IPS-18c (cell line): Measurements from ENCODE around the gene ZNF444.
"Not testable (repeated sequence)": the region's sequence is repeated elsewhere in the genome, so short reads cannot be mapped to it uniquely, and the experiment has no call there.

ENCODE experiments used
- H3K4me3 ChIP-seq: 2 replicates; pipeline ENCODE4 v1.7.0; 2013; ENCODE audit warnings: low read depth, mild to moderate bottlenecking, low read length, moderate library complexity; ENCODE audit not compliant: insufficient read depth
- H3K9me3 ChIP-seq: one replicate; pipeline ENCODE4 v1.6.1; 2013; ENCODE audit warnings: mild to moderate bottlenecking, low read length, moderate library complexity; ENCODE audit not compliant: control insufficient read depth, insufficient read depth

Gene ZNF444

DNA sequence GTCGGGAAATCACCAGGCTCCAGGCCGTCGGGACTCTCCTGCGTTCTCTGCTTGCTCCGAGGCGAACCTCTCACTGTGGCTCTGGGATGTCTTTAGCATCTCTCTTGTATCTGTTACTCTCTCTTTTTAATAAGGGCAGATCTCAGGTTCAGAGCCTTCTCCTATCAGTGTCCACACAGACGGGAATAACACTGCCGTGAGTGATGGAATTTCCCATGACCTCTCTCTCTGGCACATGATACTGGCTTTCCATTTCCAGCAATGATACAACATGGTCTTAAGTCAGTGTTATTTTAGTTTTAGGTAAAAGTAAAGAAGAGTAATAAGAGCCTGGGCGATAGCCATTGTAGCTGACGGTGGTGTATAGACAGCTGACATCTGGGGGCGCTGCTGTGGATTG is 9.3 kb downstream of the ZNF444 start:
- H3K9me3 ChIP-seq: no peaks in the 10 kb centered on the region
- H3K4me3 ChIP-seq: no peak overlapping the region

DNA sequence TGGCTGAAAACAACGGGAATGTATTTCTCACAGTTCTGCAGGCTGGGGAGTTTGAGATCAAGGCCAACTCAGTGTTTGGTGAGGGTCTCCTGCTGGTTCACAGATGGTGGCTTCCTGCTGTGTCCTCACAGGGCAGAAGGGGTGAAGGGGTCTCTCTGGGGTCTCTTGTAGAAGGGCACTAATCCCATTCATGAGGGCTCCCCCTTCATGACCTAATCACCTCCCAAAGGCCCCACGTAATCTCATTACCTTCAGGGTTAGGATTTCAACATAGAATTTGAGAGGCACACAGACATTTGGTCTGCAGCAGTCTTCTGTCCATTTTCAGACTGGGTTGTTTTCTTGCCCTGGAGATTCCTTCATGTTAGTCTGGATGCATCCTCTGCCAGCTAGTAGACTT is 11.6 kb downstream of the ZNF444 start:
- no peak overlapping the region for H3K4me3 ChIP-seq
- H3K9me3 ChIP-seq: no peaks in the 10 kb centered on the region

DNA sequence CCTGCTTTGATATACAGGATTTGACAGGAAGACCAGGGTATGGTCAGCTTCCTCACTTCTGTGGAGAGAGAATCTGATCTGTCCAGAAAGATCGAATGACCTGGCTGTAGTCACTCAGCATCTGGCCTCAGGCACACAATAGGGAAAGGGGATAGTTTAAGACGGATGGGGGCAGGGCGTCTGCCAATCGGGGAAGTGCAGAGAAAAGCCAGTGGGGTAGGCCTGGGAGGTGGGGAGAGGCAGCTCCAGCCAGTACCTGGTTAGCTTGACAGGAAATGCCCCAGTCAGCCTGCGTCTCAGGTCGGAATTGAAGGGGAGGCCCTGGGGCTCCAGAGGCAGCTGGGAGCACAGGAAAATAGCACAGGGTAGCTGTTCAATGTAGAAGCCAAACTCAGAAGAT is 12.4 kb downstream of the ZNF444 start:
- Histone ChIP-seq H3K9me3 (no peaks in the 10 kb centered on the region), H3K4me3 (no peak overlapping the region)

DNA sequence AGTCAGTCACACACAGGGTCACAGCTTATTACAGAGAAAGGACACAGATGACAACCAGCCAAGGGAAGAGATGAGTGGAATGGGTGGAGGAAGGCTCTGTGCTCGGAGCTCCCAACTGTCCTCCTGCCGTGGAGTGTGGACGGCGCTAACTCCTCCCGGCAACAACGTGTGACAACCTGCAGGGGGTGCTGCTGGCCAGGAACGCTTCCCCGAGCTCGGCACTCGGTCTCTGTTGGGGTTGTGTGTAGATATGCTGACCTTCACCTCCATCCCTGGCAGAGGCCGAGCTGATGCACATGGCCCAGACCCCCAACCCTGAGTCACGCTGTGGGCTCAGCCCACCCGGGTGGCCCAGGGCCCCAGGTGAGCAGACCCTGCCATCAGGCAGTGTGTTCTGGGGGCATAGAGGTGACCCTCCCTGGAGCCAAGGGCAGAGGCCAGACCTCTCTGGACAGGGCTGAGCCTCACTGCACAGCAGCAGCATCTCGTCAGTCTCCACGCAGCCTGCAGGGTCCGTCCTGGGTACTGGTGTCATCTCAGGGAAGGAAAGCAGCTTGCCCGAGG is 14.1 kb downstream of the ZNF444 start:
- Histone ChIP-seq H3K4me3 (no peak overlapping the region), H3K9me3 (no peaks in the 10 kb centered on the region)

DNA sequence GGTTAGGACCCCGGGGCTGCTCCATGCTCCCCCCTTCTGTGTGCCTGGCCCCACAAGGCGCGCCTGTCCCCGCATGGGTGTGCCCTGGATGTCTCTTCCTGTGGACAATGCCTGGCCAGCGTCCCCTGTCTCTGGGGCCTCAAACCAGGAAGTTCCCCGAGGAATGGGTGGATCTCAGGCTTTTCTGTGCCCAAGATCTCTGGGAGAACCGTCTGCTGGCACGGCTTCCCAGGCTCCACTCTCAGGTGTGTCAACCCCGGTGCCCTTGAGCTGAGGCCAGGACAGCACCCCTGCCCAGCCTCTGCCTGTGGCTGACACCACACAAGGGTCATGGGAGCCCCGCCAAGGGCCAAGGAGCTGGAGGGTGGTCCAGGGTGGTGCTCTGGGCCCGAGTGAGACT is 15.7 kb downstream of the ZNF444 start:
- Histone ChIP-seq H3K9me3 (no peaks in the 10 kb centered on the region), H3K4me3 (no peak overlapping the region)

DNA sequence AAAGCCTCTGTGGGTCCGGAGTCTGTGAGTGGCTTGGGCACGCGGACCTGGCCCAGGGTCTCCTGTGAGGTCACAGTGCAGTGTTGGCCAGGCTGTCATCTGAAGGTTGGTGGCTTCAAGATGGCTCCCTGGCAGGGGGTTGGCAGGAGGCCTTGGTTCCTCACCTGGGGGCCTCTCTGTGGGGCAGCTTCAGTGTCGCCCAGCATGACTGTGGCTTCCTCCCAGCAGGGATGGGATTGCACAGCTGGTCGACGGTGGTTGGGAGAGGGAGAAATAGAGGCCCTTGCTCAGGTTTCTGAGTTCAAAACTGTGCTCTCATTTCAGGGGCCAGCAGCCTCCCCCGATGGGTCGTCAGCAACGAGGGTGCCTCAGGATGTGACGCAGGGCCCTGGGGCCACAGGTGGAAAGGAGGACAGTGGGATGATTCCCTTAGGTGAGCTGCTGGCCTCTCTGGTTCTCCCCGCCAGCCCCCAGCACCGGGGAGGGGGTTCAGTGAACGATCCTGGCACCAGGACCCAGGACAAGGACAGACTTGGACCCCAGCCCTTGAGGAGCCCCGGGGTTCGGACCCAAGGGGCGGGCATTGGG is 17.2 kb downstream of the ZNF444 start:
- Histone ChIP-seq H3K9me3 (no peaks in the 10 kb centered on the region), H3K4me3 (no peak overlapping the region)

DNA sequence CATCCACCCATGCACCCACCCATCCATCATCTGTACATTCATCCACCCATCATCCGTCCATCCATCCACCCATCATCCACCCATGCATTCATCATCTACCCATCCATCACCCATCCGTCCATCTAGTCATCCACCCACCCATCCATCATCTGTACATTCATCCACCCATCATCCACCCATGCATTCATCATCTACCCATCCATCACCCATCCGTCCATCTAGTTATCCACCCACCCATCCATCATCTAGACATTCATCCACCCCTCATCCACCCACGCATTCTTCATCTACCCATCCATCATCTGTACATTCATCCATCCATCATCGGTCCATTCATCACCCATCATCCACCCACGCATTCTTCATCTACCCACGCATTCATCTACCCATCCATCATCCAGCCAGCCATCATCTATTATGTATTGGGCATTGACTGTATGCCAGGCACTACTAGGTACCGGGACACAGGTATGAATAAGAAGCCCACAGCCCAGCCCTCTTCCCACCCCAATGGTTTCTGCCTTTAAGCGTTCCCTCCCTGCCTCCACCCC is 18.0 kb downstream of the ZNF444 start:
- no peak overlapping the region for H3K4me3 ChIP-seq

DNA sequence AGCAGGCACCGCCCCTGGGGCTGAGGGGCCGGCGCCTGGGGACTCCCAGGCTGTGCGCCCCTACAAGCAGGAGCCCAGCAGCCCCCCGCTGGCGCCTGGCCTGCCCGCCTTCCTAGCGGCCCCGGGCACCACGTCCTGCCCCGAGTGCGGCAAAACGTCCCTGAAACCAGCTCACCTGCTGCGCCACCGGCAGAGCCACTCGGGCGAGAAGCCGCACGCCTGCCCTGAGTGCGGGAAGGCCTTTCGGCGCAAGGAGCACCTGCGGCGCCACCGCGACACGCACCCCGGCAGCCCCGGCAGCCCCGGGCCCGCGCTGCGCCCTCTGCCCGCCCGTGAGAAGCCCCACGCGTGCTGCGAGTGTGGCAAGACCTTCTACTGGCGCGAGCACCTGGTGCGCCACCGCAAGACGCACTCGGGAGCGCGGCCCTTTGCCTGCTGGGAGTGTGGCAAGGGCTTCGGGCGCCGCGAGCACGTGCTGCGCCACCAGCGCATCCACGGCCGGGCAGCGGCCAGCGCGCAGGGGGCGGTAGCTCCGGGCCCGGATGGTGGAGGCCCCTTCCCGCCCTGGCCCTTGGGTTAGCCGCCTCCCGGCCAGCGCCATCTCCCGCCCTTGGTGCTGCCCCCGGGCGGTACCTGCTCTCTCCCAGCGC is 18.7 kb downstream of the ZNF444 start:
- Histone ChIP-seq H3K4me3 (no peak overlapping the region), H3K9me3 (no peaks in the 10 kb centered on the region)

More for the DNA sequence above, 18.0 kb downstream of the ZNF444 start:
- no peaks in the 10 kb centered on the region for H3K9me3 ChIP-seq

DNA sequence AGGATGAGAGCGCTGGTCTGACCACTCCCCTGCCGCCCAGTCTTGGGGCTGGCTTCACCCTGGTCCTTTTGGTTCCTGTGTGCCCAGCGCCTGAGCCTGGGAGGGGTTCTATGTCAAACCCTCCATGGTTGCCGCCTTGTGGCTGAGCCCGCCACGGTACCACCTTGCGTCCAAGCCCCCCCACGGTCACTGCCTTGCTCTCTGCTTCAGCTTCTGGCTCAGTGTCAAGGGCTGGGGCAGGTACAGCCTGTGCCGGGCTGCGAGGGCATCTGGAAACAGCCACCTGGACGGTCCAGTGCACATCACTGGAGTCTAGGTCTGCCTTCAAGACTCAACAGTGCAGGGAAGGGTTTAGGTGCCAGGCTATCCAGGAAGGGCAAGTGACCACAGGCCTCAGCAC is 20.4 kb downstream of the ZNF444 start:
- no peak overlapping the region; the same call in 1 of the 2 replicates for H3K4me3 ChIP-seq
- H3K9me3 ChIP-seq: no peaks in the 10 kb centered on the region

DNA sequence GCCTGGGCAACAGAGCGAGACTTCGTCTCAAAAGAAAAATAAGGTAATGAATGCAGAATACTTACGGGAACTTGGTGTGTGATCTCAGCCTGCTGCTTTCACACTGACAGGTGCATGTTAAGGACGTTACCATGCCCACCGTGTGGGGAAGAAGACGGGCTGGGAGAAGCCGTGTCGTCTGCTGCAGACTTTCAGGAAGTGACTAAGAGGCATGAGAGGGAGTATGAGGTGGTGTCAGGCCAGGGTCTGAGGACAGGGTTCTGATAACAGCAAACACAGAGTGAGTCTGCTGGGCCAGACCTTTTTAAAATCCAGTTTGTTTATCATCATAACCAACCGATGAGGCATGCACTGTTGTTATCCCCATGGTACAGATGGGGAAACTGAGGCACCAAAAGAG is 21.2 kb downstream of the ZNF444 start:
- Histone ChIP-seq H3K4me3 (no peak overlapping the region), H3K9me3 (no peaks in the 10 kb centered on the region)

DNA sequence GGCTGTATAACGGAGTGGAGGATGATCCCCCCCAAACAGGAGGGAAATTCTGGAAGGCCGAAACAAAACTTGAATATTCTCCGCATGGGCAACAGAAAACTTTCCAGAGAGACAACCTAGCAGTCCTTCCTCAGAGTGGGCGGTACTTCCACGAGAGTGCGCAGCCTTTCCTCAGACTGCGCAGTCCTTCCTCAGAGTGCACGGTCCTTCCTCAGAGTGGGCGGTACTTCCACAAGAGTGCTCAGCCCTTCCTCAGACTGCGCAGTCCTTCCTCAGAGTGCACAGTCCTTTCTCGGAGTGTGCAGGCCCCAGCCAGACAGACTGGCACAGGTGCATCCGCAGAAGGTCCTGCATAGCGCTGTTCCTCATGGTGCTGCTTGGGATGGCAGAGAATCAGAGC is 22.0 kb downstream of the ZNF444 start:
- Histone ChIP-seq H3K4me3 (no peak overlapping the region), H3K9me3 (no peaks in the 10 kb centered on the region)

DNA sequence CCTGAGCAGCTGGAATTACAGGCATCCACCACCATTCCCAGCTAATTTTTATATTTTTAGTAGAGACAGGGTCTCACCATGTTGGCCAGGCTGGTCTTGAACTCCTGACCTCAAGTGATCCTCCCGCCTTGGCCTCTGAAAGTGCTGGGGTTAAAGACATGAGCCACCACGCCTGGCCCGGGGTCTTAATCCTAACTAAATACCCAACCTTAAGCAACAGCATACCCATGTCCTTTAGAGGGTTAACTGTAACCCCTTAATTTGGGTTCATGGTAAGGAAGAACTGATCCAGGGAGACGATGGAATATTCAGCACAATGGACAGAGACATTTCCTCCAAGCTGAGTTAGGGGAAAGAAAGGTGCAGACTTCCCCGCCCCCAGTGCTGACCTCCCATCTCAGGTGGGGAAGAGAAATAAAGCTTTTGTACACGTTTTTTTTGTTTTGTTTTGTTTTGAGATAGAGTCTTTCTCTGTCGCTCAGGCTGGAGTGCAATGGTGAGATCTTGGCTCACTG is 26.0 kb downstream of the ZNF444 start:
- no peak overlapping the region for H3K4me3 ChIP-seq
- no peaks in the 10 kb centered on the region for H3K9me3 ChIP-seq

DNA sequence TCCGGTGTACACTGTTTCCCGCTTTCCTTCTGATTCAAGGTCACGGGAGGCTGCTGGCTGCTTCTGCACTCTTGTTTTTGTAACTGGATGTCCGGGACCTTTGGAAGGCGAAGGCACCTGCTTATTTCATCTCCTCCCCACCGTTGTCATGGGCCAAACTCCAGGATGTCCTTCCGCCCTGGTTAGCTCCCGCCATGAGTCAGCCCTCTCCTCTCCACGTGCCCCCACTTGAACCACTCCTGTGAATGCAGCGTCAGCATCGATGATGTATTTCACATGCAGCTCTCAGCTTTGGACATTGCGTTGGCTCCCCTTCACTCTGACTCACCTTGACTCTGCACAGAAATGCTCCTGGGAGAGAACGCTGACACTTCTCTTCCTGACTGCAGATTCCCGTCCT is 29.2 kb downstream of the ZNF444 start:
- H3K4me3 ChIP-seq: no peak overlapping the region
- H3K9me3 ChIP-seq: no peaks in the 10 kb centered on the region

DNA sequence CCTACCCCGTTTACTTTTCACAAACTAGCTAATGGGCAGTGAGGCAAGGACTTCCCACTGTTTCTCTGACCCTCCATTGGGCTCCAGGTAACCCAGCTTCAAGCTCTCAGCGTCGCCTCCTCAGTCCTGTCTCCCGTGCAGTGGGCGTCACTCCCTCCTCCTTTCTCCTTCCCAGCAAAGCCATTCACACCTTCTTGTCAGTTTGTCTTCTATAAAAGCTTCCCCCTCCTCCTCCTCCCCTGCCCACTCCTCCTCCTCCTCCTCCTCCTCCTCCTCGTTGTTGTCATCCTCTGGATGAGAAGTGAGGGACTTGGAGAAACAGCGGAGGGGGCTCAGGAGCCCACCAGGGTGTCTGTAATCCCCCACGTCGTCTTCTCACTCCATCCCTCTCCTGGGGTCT is 33.0 kb downstream of the ZNF444 start:
- no peaks in the 10 kb centered on the region for H3K9me3 ChIP-seq
- H3K4me3 ChIP-seq: no peak overlapping the region

DNA sequence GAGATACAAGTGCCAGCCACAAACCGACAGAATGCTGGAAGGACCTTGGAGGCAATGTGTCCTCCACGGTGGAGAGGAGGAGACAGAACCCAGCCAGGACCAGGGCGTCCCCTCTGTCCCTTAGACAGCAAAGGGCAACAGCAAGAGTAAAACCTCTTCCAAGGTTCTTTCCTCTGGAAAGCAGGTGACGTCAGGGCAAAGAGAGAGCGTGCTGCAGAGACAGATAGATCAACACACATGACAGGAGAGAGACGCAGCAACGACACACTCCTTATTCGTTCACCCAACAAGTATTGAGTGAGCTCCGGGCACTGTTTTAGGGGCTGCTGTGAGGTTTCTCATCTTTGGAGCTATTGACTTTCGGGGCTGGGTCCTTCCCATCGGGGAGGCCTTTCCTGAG is 33.5 kb downstream of the ZNF444 start:
- Histone ChIP-seq H3K4me3 (no peak overlapping the region), H3K9me3 (no peaks in the 10 kb centered on the region)

DNA sequence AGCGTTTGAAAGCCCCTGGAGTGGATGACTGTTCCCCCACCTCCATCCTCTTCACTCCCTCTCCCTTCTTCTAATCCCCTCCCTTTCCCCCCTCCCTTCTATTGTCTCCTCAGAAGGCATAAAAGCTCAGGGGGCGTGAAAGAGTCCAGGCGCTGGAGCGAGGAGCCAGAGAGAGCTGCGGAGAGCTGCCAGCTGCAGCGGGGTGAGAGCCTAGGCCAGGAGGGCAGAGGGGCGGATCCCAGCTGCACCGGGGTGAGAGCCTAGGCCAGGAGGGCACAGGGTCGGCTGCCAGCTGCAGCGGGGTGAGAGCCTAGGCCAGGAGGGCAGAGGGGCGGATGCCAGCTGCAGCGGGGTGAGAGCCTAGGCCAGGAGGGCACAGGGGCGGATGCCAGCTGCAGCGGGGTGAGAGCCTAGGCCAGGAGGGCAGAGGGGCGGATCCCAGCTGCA is 34.8 kb downstream of the ZNF444 start, which contains the start of gene GALP:
Gene GALP, plus strand, starts transcription at position 148 of the 447 bp plus-strand sequence. CDS start 1,101 bp downstream, outside the sequence.
- H3K9me3 ChIP-seq, H3K4me3 ChIP-seq: not testable (repeated sequence)

DNA sequence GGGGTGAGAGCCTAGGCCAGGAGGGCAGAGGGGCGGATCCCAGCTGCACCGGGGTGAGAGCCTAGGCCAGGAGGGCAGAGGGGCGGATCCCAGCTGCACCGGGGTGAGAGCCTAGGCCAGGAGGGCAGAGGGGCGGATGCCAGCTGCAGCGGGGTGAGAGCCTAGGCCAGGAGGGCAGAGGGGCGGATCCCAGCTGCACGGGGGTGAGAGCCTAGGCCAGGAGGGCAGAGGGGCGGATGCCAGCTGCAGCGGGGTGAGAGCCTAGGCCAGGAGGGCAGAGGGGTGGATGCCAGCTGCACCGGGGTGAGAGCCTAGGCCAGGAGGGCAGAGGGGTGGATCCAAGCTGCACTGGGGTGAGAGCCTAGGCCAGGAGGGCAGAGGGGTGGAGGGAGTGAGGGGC is 35.2 kb downstream of the ZNF444 start:
- not testable (repeated sequence) for H3K9me3 ChIP-seq, H3K4me3 ChIP-seq

DNA sequence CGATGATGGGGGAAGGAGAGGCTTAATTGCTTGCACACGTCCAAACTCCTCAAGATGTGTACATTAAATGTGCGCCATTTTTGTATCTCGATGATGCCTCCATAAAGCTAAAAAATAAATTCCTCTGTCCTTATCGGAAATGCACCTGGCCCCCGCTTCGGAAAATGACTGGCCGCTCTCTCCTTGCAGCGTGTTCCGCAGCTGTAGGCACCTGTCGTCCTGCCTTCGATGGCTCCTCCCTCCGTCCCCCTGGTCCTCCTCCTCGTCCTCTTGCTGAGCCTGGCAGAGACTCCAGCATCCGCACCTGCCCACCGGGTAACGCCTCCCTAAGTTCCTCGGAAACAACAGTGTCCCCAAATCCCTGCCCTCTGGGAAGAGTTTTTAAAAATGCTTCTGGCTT is 35.8 kb downstream of the ZNF444 start:
- H3K9me3 ChIP-seq: no peaks in the 10 kb centered on the region
- no peak overlapping the region for H3K4me3 ChIP-seq
